ENCODE results near the gene NUP188.
A peak's percentile ranks its signal among the peaks of the same experiment; 100 is the strongest.

NUP188 gene

GRCh38 chr9:128913995-128914772 is 33.3 kb upstream of the NUP188 start:
- no peak for DNase-seq

GRCh38 chr9:128916204-128916603 is 31.3 kb upstream of the NUP188 start:
- DNase-seq = no peak

GRCh38 chr9:128916745-128917144 is 30.8 kb upstream of the NUP188 start:
- DNase-seq = no peak

GRCh38 chr9:128917151-128917849 is 30.2 kb upstream of the NUP188 start:
- no peak for DNase-seq

GRCh38 chr9:128918921-128919320 is 28.6 kb upstream of the NUP188 start:
- DNase-seq = no peak

GRCh38 chr9:128919402-128920089 is 28.0 kb upstream of the NUP188 start:
- DNase-seq = no peak

DNA sequence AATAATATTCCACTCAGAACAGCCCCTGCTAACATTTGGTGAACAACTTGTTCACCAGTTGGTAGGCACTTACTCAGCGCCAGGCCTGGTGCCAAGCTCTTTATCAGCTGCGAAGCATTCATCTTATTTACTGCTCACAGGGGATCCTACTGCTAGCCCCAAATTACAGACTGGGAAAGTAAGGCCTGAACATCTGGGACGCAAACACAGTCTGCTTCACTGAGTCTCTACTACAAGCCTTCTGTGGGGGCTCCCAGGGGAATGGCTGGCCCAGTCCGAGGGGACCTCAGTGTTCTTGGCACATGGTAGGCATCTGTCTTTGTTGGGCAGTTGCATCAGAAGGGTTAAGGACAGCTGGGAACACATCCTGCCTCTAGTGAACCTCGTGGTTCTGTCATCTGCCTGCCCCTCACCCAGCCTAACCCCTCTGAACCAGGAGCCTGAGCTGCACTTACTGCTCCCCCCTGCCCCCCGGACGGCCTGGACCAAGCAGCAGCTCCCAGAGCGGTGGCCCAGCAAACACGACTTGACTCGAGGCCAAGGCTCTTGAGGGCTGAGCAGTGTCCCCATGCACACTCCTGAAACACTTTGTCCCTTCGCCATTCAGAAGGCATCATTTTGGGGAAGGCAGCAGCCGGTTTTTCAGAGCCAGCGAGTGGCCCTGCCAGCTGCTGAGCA is 27.0 kb upstream of the NUP188 start, which contains the start of gene PHYHD1:
Gene PHYHD1 (plus strand): TSS at position 602 of the 678 bp plus-strand sequence. CDS start 1,342 bp downstream, outside the sequence.
- no peak for DNase-seq

DNA sequence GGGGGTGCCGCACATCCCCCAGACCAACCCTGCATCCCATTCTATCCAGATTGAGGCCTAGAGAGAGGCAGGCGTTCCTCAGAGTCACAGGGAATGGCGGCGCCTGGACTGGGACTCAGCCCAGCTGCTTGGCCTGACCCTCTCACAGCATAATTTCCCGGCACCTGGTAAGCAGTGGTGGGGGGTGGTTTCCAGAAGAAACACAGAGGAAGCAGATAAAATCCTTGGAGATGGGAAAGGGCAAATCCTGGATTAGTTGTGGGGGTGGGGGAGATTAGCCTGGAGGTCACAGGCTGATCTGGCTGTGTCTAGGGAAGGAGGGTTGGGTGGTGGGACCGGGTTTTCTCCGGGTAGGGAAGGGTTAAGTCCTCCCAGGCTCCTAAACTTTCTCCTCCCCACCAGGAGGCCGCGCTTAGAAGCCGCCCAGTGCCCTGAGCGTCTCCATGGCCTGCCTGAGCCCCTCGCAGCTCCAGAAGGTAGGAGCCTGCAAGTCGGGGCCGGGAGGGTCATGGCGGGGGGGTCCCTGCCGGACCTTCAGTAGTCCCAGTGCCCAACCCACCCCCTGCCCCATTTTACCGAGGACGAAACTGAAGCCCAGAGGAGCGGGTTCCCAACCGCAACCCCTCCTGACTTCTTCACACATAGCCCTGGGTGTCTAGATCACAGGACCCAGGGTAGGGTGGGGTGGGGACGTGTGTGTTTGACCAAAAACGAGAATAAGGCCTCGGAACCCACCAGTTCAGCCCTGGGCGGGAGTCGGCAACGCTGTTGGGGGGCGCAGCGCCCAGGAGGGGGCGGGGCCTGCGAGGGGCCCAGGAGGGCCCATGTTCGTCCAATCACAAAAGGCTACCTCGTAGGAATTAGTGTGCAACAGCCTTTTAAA is 25.4 kb upstream of the NUP188 start:
- DNase-seq = no peak

DNA sequence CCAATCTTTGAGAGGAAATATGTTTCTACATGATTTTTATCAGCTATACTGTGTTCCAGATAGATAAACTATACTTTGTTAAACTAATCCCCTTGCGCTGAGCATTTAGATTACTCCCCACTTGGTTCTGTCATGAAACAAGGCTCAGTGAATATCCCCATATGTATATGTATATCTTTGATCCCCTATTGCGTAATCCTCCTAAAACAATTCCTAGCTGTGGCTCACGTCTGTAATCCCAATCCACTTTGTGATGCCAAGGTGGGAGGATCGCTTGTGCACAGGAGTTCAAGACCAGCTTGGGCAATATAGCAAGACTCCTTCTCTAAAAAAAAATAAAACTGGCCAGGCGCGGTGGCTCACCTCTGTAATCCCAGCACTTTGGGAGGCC is 24.0 kb upstream of the NUP188 start:
- DNase-seq = no peak

GRCh38 chr9:128927731-128928411 is 19.6 kb upstream of the NUP188 start:
- DNase-seq = peak; percentile 60

DNA sequence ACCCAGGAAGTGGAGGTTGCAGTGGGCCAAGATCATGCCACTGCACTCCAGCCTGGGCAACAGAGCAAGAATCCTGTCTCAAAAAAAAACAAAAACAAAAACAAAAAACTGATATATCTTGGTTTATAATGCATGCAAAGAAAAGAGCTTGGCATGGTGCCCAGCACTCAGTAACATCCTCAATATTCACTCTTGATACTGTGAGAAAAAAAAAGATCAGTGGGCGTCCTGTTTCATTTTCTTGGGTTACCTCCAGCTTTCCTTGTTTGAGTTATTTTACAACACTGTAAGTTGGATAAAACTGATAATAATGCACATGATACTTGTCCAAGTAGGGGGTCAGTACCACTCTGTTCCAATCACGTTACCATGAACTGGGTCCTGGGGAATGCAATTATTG is 18.9 kb upstream of the NUP188 start:
- no peak for DNase-seq

DNA sequence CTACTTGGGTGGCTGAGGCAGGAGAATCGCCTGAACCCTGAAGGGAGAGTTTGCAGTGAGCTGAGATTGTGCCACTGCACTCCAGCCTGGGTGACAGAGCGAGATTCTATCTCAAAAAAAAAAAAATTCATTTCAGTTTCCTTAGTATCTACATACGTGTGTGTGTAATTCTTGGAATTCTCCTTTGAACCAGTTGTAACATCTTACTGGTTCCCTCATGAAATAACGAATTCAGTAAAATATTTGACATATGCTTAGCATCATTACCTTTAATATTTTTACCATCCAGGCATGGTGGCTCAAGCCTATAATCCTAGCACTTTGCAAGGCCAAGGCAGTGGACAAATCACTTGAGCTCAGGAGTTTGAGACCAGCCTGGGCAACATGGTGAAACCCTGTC is 17.9 kb upstream of the NUP188 start:
- no peak for DNase-seq

GRCh38 chr9:128933731-128934130 is 13.8 kb upstream of the NUP188 start:
- DNase-seq = no peak

- DNase-seq = no peak
Observed at GRCh38 chr9:128936171-128936865, 11.2 kb upstream of the NUP188 start.

GRCh38 chr9:128937310-128938165 is 10.0 kb upstream of the NUP188 start:
- no peak for DNase-seq

DNA sequence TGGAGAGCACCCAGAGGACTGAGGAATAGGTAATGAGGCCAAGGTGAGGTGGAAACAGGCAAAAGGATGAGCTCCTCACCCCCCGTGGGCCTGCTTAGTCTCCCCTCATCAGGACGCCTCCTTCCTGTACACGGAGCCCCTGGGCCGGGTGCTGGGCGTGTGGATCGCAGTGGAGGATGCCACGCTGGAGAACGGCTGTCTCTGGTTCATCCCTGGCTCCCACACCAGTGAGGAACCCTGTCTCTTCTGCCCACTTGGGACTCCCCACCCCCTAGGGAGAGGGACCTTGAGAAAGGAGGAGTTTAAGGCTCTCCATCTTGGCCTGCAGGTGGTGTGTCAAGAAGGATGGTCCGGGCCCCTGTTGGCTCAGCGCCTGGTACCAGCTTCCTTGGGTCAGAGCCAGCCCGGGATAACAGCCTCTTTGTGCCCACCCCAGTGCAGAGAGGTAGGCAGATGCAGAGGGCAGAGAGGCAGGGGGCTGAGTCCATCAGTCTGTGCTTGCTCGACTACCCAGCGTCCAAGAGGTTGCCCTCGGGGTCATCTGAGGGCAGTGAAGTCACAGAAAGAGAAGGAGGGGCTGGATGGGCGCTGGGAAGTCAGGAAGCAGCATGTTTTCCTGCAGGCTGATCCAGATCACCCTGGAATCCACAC is 7.1 kb upstream of the NUP188 start:
- DNase-seq = no peak

DNA sequence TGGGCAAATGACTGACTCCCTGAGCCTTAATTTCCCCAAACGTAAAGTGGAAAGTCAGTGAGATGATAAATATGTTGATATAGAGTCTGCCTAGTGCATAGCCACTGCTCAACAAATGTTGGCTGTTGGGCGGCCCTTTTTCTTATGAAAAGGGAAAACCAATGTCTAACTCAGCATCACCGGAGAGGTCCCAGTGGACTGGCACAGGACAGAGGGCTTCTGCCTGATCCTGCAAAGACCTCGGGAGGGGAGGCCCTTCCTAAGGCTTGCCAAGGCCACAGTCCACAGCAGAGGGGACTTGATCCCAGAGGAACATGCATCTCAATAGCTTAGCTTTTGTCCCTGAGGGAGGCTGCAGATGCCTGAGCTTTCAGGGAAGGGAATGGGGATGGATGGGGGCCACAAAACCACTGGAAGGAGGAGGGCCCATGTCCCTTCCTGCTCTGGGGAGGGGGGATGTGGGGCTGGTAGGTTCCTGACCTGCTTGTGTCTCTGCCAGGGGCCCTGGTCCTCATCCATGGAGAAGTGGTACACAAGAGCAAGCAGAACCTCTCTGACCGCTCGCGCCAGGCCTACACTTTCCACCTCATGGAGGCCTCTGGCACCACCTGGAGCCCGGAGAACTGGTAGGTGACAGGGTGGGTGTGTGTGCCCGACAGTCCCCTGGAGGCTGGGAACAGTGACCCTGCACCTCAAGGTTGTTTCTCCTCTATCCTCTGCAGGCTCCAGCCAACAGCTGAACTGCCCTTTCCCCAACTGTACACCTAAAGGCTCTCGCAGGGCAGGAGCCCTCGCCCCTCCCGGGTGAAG is 6.3 kb upstream of the NUP188 start:
- DNase-seq = no peak

DNA sequence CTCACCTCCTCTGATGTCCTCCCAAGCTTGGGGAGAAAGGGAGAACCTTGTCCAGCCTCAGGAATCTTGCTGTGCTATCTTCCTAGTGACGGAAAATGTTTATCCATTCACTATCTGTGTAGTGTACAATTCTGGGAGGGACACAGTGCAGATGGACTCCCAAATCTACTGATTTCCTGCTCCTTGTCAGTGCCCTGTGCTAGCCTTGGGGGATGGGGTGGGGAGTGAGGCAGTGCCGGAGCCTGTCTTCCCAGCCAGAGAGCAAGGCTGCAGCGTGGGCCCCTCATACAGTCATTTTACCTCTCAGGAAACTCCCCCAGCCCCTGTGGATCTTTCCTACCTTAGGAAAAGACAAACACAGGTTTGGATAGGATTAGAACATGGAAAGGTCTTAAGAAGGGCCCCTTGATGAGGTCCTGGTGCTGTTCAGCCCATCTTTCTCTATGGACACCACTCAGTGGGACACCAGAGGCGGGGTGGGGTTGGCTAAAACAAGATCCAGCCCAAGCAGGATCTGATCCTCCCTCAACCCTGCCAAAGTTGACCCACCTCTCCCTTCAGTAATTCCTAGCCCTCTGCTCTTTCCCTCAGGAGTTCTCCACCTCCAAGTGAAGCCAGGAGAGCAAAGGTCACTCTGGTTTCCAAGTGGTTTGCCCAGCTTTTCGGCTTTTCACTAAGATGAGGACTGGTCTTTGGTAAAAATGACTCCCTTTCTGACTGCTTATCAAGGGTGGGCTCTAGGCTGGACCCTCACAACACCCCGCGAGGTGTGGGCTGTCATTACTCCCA is 3.5 kb upstream of the NUP188 start:
- no peak for DNase-seq

Measured in OCI-M1 (cell line).